ENCODE measurements around the gene FANCD2OS. TPM values are rescaled to one million over a fixed set of nuclear protein-coding genes. Genes with fewer than 3 reads are reported as not detected.

FANCD2OS gene
- total RNA-seq, 1 donor from 2014 or later, result not detected

DNA sequence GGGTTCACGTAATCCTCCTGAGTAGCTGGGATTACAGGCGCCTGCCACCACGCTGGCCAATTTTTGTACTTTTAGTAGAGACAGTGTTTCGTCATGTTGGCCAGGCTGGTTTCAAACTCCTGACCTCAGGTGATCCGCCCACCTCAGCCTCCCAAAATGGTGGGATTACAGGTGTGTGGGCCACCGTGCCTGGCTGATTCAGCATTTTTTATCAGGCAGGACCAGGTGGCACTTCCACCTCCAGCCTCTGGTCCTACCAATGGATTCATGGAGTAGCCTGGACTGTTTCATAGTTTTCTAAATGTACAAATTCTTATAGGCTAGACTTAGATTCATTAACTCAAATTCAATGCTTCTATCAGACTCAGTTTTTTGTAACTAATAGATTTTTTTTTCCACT, 42.9 kb upstream of the FANCD2OS start:
- CTCF ChIA-PET, result no interaction called here
- no peak overlapping the region for H3K4me3 Mint-ChIP-seq
- TF ChIP-seq, protein P1, sequence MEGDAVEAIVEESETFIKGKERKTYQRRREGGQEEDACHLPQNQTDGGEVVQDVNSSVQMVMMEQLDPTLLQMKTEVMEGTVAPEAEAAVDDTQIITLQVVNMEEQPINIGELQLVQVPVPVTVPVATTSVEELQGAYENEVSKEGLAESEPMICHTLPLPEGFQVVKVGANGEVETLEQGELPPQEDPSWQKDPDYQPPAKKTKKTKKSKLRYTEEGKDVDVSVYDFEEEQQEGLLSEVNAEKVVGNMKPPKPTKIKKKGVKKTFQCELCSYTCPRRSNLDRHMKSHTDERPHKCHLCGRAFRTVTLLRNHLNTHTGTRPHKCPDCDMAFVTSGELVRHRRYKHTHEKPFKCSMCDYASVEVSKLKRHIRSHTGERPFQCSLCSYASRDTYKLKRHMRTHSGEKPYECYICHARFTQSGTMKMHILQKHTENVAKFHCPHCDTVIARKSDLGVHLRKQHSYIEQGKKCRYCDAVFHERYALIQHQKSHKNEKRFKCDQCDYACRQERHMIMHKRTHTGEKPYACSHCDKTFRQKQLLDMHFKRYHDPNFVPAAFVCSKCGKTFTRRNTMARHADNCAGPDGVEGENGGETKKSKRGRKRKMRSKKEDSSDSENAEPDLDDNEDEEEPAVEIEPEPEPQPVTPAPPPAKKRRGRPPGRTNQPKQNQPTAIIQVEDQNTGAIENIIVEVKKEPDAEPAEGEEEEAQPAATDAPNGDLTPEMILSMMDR (IDR thresholded peaks at IDR 0.05), result no peak
- no peaks in the 10 kb centered on the region for H3K27me3 Mint-ChIP-seq
- no peak for DNase-seq
- intact Hi-C loops (cut with micrococcal nuclease), result no loop called here
- H3K9me3 Mint-ChIP-seq, result no peaks in the 10 kb centered on the region
- no peak for ATAC-seq (ENCODE audit: low read depth)
- POLR2A ChIA-PET, result no interaction called here
- peaks cover 72% of the 10 kb centered on the region for H3K36me3 Mint-ChIP-seq (ENCODE audit: low read depth)
- peaks cover 25% of the 10 kb centered on the region for H3K4me1 Mint-ChIP-seq
- no peak overlapping the region for H3K27ac Mint-ChIP-seq

DNA sequence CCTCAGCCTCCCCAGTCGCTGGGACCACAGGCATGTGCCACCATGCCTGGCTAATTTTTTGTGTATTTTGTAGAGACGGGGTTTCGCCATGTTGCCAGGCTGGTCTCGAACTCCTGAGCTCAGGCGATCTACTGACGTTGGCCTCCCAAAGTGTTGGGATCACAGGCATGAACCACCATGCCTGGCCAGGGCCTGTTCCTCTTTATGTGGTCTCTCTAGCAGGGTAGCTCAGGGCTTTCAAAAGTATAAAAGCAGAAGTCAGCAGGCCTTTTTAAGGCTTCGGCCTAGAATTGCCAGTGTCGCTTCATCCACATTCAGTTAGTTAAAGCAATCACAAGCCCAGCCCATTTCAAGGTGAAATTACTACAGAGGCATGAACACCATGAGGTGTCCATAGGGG, 41.2 kb upstream of the FANCD2OS start:
- H3K36me3 Mint-ChIP-seq (ENCODE audit: low read depth), result peaks cover 65% of the 10 kb centered on the region
- H3K9me3 Mint-ChIP-seq, result peaks cover 1% of the 10 kb centered on the region
- H3K4me3 Mint-ChIP-seq, result peak overlapping the region; percentile 24
- DNase-seq (no peak), ATAC-seq (ENCODE audit: low read depth) (peak; percentile 79)
- peak overlapping the region; percentile 81 for H3K27ac Mint-ChIP-seq
- TF ChIP-seq, protein P1 (IDR thresholded peaks at IDR 0.05), result no peak
- CTCF ChIA-PET, result interaction anchor here (1.1 kb wide), 1 partner anchor 43 kb away, joined by 5 read pairs; no protein-coding TSS in a partner anchor
- peaks cover 39% of the 10 kb centered on the region for H3K4me1 Mint-ChIP-seq
- POLR2A ChIA-PET, result interaction anchor here (0.6 to 1.4 kb wide), 6 partner anchors 13 to 172 kb away, joined by 3 to 8 read pairs (median 4); no protein-coding TSS in a partner anchor
- no peaks in the 10 kb centered on the region for H3K27me3 Mint-ChIP-seq
- intact Hi-C loops (cut with micrococcal nuclease), result loop anchor here (10.0 kb wide), 1 partner anchor 164 kb away; the partner anchor contains the start of gene EMC3

DNA sequence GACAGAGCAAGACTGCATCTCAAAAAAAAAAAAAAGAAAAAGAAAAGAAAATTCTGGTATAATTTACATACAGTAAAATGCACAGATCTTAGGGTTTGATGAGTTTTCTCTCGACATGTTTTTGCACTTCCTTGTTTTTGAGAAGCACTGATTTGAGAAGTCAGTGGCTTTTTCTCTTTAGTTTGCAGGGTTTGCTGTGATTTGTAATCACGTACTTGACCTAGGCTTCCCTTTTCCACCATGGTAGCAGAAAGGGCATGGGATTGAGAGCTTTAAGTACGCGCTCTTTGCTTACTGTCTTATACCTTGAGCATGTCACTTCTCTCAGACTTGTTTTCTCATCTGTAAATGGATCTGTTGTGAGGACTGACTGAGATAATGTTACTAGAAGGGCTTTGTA, 37.6 kb upstream of the FANCD2OS start:
- ChIA-PET POLR2A (interaction anchor here (0.8 to 1.9 kb wide), 6 partner anchors 11 to 353 kb away, joined by 3 to 12 read pairs (median 4); partner anchors contain the start of genes ARPC4 and TATDN2), CTCF (interaction anchor here (0.9 kb wide), 1 partner anchor 78 kb away, joined by 4 read pairs; no protein-coding TSS in a partner anchor)
- Mint-ChIP-seq H3K27me3 (no peaks in the 10 kb centered on the region), H3K27ac (peak overlapping the region; percentile 83), H3K4me3 (peak overlapping the region; percentile 59), H3K36me3 (ENCODE audit: low read depth) (peaks cover 49% of the 10 kb centered on the region), H3K4me1 (peaks cover 57% of the 10 kb centered on the region), H3K9me3 (peaks cover 1% of the 10 kb centered on the region)
- intact Hi-C loops (cut with micrococcal nuclease), result loop anchor here (1.0 to 10.0 kb wide), 2 partner anchors 17 to 161 kb away; partner anchors contain the start of gene EMC3
- TF ChIP-seq, protein P1 (IDR thresholded peaks at IDR 0.05), result no peak
- DNase-seq, result no peak
- no peak for ATAC-seq (ENCODE audit: low read depth)

DNA sequence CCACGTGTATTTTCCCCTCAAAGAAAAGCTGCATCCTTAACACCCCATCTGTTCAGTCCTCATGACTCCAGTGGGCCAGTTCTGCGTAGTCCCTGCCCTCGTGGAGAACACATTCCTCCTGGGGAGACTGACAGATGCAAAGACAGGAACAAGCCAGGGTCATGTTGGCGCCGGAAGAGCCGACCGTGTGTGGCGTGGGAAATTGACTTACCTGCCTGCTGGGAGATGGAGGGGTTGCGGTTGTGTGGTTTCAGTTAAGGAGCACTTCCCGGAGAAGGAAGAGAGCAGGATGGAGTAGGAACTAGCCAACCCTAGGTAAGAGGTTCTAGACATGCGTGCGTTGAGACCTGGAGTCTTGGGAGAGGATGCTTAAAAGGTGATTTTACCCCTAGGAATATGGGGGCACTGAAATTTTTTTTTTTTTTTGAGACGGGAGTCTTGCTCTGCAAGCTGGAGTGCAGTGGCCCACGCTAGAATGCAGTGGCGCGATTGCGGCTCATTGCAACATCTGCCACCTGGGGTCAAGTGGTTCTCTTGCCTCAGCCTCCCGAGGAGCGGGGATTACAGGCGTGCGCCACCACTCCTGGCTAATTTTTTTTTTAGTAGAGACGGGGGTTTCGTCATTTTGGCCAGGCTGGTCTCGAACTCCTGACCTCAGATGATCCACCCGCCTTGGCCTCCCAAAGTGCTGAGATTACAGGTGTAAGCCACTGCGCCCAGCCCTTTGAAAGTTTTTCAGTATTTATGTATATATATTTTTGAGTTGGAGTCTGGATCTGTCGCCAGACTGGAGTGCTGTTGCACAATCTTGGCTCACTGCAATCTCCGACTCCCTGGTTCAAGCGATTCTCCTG, 34.9 kb upstream of the FANCD2OS start:
- no peak for ATAC-seq (ENCODE audit: low read depth)
- CTCF ChIA-PET, result interaction anchor here (0.6 kb wide), 1 partner anchor 50 kb away, joined by 3 read pairs; no protein-coding TSS in a partner anchor
- intact Hi-C loops (cut with micrococcal nuclease), result loop anchor here (1.0 to 10.0 kb wide), 3 partner anchors 105 to 210 kb away; partner anchors contain the start of genes CRELD1, EMC3 and TATDN2

More for the DNA sequence above, 34.9 kb upstream of the FANCD2OS start:
- peaks cover 26% of the 10 kb centered on the region for H3K36me3 Mint-ChIP-seq (ENCODE audit: low read depth)
- POLR2A ChIA-PET, result interaction anchor here (0.5 to 2.4 kb wide), 13 partner anchors 22 to 159 kb away, joined by 3 to 43 read pairs (median 12); partner anchors contain the start of genes BRK1, EMC3 and IRAK2
- H3K4me3 Mint-ChIP-seq, result peak overlapping the region; percentile 97
- H3K4me1 Mint-ChIP-seq, result peaks cover 42% of the 10 kb centered on the region
- TF ChIP-seq, protein P1 (IDR thresholded peaks at IDR 0.05), result no peak
- peak overlapping the region; percentile 95 for H3K27ac Mint-ChIP-seq
- no peak for DNase-seq
- no peaks in the 10 kb centered on the region for H3K27me3 Mint-ChIP-seq
- peaks cover 1% of the 10 kb centered on the region for H3K9me3 Mint-ChIP-seq
